Osteoblast (primary cell): ENCODE results near the gene RBM17. TPM values are rescaled to one million over a fixed set of nuclear protein-coding genes. Genes with fewer than 3 reads are reported as not detected.

Experiments
- DNase-seq: peaks from one replicate; pipeline ENCODE4 v3.0.0; 2011; ENCODE audit warnings: low spot score, mixed read lengths; ENCODE audit not compliant: insufficient read length; ENCODE audit errors: missing footprints
- H2AFZ ChIP-seq: 2 replicates; pipeline ENCODE4 v1.6.0; 2011; ENCODE audit warnings: mild to moderate bottlenecking, low read length
- H3K27ac ChIP-seq: 2 replicates; pipeline ENCODE4 v1.5.1; 2011; ENCODE audit warnings: mild to moderate bottlenecking, low read depth, low read length, moderate library complexity
- H3K27me3 ChIP-seq: 2 replicates; pipeline ENCODE4 v1.6.0; 2012; ENCODE audit warnings: mild to moderate bottlenecking, control low read depth, inconsistent platforms, low read length, moderate library complexity; ENCODE audit not compliant: insufficient read depth
- H3K36me3 ChIP-seq: 2 replicates; pipeline ENCODE4 v1.5.1; 2011; ENCODE audit warnings: mild to moderate bottlenecking, low read length, control low read depth, moderate library complexity; ENCODE audit not compliant: insufficient read depth
- H3K4me1 ChIP-seq: 2 replicates; pipeline ENCODE4 v1.5.1; 2011; ENCODE audit warnings: mild to moderate bottlenecking, low read length, control low read depth, moderate library complexity; ENCODE audit not compliant: insufficient read depth
- H3K4me2 ChIP-seq: 2 replicates; pipeline ENCODE4 v1.6.0; 2011; ENCODE audit warnings: mild to moderate bottlenecking, low read length; ENCODE audit not compliant: insufficient read depth
- H3K4me3 ChIP-seq: fragments of 200-600 bp; sonication (generic); 3 replicates; pipeline ENCODE4 v1.5.1; 2012; ENCODE audit warnings: mild to moderate bottlenecking, low read length, inconsistent platforms; ENCODE audit not compliant: insufficient read depth
- H3K79me2 ChIP-seq: 2 replicates; pipeline ENCODE4 v1.6.0; 2012; ENCODE audit warnings: mild to moderate bottlenecking, low read length, control low read depth, inconsistent platforms; ENCODE audit not compliant: insufficient read depth
- H3K9me3 ChIP-seq: 2 replicates; pipeline ENCODE4 v1.5.1; 2011; ENCODE audit warnings: low read depth, low read length, control low read depth
- H4K20me1 ChIP-seq: 2 replicates; pipeline ENCODE4 v1.6.0; 2012; ENCODE audit warnings: mild to moderate bottlenecking, low read length, control low read depth; ENCODE audit not compliant: insufficient read depth
- total RNA-seq: library from RNA; depleted of rRNA; stranded (reverse); fragments of >200 nt; gene quantifications from 2 replicates; pipeline ENCODE4 v1.2.3, GENCODE V29; 2012
- TF ChIP-seq, protein P1 (sequence below): IDR thresholded peaks from 2 replicates; pipeline ENCODE4 v1.5.1; 2011; ENCODE audit warnings: mild to moderate bottlenecking, low read depth, low read length, moderate library complexity; ENCODE audit errors: extremely low read depth

Gene RBM17
- total RNA-seq, 1 donor, result 29.3 TPM

DNA sequence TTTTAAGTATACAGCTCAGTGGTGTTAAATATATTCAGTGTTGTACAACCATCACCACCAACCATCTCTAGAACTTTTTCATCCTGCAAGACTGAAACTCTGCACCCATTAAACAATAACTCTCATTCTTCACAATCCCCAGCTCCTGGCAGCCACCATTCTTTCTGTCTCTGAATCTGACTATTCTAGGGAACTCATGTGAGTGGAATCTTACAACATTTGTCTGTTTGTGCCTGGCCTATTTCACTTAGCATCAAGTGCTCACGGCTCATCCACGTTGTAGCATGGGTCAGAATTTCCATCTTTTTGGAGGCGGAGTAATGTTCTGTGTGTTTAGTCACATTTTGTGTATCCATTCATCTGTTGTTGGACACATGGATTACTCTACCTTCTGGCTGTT, 73.1 kb downstream of the RBM17 start:
- H3K27ac ChIP-seq, result no peak overlapping the region
- H3K79me2 ChIP-seq, result peaks cover 26% of the 10 kb centered on the region
- TF ChIP-seq, protein P1, sequence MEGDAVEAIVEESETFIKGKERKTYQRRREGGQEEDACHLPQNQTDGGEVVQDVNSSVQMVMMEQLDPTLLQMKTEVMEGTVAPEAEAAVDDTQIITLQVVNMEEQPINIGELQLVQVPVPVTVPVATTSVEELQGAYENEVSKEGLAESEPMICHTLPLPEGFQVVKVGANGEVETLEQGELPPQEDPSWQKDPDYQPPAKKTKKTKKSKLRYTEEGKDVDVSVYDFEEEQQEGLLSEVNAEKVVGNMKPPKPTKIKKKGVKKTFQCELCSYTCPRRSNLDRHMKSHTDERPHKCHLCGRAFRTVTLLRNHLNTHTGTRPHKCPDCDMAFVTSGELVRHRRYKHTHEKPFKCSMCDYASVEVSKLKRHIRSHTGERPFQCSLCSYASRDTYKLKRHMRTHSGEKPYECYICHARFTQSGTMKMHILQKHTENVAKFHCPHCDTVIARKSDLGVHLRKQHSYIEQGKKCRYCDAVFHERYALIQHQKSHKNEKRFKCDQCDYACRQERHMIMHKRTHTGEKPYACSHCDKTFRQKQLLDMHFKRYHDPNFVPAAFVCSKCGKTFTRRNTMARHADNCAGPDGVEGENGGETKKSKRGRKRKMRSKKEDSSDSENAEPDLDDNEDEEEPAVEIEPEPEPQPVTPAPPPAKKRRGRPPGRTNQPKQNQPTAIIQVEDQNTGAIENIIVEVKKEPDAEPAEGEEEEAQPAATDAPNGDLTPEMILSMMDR, result no peak
- no peaks in the 10 kb centered on the region for H3K9me3 ChIP-seq
- H3K36me3 ChIP-seq, result peaks cover 5% of the 10 kb centered on the region
- no peak for DNase-seq
- peaks cover 16% of the 10 kb centered on the region for H3K4me1 ChIP-seq
- H3K4me2 ChIP-seq, result no peak overlapping the region
- no peak overlapping the region for H3K4me3 ChIP-seq
- H2AFZ ChIP-seq, result no peak overlapping the region
- H4K20me1 ChIP-seq, result peaks cover 3% of the 10 kb centered on the region
- H3K27me3 ChIP-seq, result no peaks in the 10 kb centered on the region

DNA sequence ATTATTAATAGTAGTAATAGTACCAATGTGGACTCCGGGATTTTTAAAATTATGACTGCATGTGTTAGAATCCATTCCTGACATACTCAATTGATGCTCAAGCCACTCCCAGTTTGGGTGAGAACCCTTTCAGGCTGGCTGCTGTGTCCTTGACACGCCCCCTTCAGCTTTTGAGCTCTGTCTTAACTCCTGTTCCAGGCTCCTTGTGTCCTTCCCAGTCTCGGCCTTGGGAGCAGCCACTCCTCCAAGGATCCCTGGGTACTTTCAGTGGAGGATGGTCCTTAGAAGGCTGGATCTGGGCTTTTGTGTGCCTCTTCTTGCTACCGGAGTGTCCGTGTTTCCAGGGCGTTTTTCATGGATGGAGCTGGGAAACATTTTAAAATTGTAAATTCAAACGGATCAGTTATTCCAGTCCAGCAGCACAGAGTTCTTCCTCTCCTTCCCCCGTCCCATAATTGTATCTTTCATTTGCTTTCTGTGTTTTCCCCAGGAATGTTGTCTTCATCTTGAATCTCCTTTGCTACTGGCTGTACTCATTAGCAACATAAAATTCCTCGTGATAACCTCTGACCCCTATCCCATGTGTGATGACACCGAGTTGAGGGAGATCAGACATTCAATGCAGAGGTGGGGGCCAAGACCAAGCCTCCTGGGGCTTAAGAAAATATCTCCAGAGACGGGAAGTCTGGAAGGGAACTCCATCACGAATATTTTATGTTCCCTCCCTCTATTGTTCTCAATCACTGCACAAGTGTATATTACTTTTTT, 73.9 kb downstream of the RBM17 start:
- H3K9me3 ChIP-seq, result no peaks in the 10 kb centered on the region
- H3K27ac ChIP-seq, result peak overlapping the region; percentile 37
- TF ChIP-seq, protein P1, result no peak
- H3K4me2 ChIP-seq, result peak overlapping the region; percentile 90
- peaks cover 5% of the 10 kb centered on the region for H3K36me3 ChIP-seq
- peak overlapping the region; percentile 83 for H3K4me3 ChIP-seq
- DNase-seq, result no peak
- peaks cover 7% of the 10 kb centered on the region for H4K20me1 ChIP-seq
- H3K79me2 ChIP-seq, result peaks cover 34% of the 10 kb centered on the region
- H3K27me3 ChIP-seq, result no peaks in the 10 kb centered on the region
- peaks cover 16% of the 10 kb centered on the region for H3K4me1 ChIP-seq
- H2AFZ ChIP-seq, result peak overlapping the region; percentile 89

DNA sequence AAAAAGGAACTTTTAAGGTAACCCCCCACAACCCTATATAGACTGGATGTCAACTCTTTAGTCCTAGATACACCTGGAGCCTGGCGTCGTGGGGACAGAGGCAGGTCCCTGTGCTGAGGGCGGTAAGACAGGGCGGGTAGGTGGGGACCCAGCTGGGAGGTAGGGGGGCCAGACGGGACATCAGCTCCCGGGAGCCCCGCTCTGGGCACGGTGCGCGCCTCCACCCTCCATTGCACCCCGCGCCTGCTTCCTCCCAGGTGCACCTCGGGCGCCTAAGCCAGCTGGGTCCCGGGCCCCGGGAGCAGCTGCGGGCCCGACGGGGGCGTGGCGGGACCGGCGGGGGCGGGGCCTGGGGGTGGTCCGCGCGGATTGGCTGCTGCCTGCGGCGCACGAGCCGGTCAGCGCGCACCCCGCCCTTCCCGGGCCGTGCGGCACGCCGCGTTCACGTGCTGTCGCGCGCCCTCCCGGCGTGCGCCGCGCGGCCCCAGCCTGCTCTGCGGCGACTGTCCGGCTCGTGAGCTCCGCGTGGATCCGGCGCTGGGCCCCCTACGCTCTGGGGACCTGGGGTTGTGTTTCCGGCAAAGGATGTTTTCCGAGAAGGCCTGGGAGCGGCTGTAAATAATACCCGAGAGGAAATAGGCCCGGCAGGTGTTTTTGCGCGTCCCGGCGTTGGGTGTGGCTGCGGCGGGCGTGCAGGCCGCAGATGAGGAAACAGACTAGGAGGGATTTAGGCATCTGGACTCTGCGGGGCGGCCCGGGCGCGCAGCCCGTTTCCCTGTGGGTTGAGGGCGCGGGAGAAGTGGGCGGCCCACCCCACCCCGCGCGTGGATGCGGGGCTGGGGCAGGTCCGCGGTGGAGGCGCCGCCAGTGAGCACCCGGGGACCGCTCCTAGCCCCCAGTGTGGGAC, 74.8 kb downstream of the RBM17 start:
- Histone ChIP-seq H4K20me1 (peaks cover 15% of the 10 kb centered on the region), H3K36me3 (peaks cover 5% of the 10 kb centered on the region), H3K27ac (peak overlapping the region; percentile 72), H3K27me3 (no peaks in the 10 kb centered on the region), H3K4me2 (peak overlapping the region; percentile 90), H3K4me3 (peak overlapping the region; percentile 83), H3K4me1 (peaks cover 16% of the 10 kb centered on the region), H2AFZ (peak overlapping the region; percentile 89), H3K79me2 (peaks cover 43% of the 10 kb centered on the region), H3K9me3 (no peaks in the 10 kb centered on the region)
- DNase-seq, result peak; percentile 99
- TF ChIP-seq, protein P1, result no peak
